ENCODE data around the gene UTF1.
A peak's percentile ranks its signal among the peaks of the same experiment; 100 is the strongest.
"Not testable (repeated sequence)": the region's sequence is repeated elsewhere in the genome, so short reads cannot be mapped to it uniquely, and the experiment has no call there.

UTF1 gene

GRCh38 chr10:133262696-133263095 is 32.7 kb downstream of the UTF1 start:
- no peak for FAIRE-seq
- no peak for DNase-seq (ENCODE audit: low spot score)

DNA sequence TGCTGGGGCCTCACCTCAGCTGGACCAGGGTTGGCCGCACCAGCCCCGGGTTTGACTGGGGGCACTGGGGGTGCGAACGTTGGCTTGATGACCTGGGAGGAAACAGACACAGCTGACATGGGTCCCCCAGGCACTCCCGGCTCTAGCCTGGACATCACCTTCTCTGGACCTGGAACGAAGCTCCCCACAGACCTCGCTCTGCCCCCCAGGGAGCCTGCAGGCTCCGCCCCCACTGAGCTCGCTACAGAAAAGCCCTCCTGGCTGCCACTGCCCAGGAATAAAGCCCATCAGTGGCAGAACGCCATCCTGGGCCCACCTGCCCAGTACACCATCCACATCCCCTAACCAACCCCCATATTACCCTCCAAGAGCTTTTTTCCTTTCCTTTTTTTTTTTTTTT is 33.7 kb downstream of the UTF1 start:
- FAIRE-seq = no peak
- no peak for DNase-seq (ENCODE audit: low spot score)

- FAIRE-seq (no peak), DNase-seq (ENCODE audit: low spot score) (no peak)
Measured at GRCh38 chr10:133264461-133264860, 34.4 kb downstream of the UTF1 start.

DNA sequence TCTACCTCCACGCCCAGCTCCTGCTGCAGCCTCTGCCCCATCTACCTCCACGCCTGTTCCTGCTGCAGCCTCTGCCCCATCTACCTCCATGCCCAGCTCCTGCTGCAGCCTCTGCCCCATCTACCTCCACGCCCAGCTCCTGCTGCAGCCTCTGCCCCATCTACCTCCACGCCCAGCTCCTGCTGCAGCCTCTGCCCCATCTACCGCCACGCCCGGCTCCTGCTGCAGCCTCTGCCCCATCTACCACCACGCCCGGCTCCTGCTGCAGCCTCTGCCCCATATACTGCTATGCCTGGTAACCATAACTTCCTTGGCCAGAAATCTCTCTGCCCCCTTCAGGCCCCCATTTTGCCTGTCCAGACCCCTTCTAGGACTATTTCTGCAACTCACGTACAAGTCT is 35.0 kb downstream of the UTF1 start:
- peak; percentile 13 for FAIRE-seq
- not testable (repeated sequence) for DNase-seq (ENCODE audit: low spot score)

- FAIRE-seq = no peak
Measured at GRCh38 chr10:133266056-133266795, 36.2 kb downstream of the UTF1 start.

DNA sequence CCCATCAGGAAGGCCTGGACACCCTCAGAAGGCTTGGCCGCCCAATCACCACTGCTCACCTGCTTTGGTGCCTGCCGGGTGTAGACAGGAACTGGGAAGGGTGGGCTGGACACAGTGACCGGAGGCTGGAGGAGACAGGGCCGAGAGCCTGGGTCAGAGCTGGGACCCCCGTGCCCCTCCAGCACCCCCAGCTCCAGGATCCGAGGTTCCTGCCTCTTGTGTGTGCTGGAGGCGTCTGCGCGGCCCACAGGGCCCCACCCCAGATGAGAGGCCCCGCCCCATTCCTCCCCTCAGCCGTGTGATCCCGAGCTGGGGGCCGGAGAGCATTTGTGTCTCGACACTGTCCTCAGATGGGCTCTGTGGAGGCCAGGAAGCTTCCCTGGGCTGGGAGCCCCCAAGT is 37.3 kb downstream of the UTF1 start:
- no peak for FAIRE-seq
- no peak for DNase-seq (ENCODE audit: low spot score)

More at GRCh38 chr10:133266056-133266795, 36.2 kb downstream of the UTF1 start:
- no peak for DNase-seq (ENCODE audit: low spot score)

- FAIRE-seq (no peak), DNase-seq (ENCODE audit: low spot score) (no peak)
Measured at GRCh38 chr10:133267829-133268228, 37.8 kb downstream of the UTF1 start.

GRCh38 chr10:133268532-133268931 is 38.5 kb downstream of the UTF1 start:
- FAIRE-seq (no peak), DNase-seq (ENCODE audit: low spot score) (no peak)

- no peak for DNase-seq (ENCODE audit: low spot score)
- FAIRE-seq = no peak
Measured at GRCh38 chr10:133269367-133269766, 39.4 kb downstream of the UTF1 start.

DNA sequence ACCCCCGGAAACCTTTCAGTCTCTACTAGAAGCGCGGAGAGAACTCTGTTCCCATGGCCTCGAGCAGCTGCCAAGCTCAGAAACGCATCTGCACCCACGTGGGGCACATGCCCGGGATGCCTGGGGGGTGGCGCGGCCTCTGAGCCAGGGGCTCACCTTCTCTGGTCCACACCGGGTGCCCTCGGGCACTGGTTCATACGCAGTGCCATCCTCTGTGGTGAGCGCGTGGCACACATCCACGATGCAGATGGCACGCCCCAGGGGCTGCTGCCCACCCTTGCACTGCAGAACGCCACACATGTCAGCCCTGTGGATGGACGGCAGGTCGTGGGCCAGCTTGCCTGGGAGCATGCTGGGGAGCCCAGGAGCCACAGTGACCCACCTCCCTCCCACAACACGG is 40.2 kb downstream of the UTF1 start:
- no peak for DNase-seq (ENCODE audit: low spot score)
- no peak for FAIRE-seq

- DNase-seq (ENCODE audit: low spot score) = no peak
- FAIRE-seq = no peak
Measured at GRCh38 chr10:133270773-133271297, 40.8 kb downstream of the UTF1 start.

- FAIRE-seq (no peak), DNase-seq (ENCODE audit: low spot score) (no peak)
Measured at GRCh38 chr10:133271521-133272300, 41.7 kb downstream of the UTF1 start.

DNA sequence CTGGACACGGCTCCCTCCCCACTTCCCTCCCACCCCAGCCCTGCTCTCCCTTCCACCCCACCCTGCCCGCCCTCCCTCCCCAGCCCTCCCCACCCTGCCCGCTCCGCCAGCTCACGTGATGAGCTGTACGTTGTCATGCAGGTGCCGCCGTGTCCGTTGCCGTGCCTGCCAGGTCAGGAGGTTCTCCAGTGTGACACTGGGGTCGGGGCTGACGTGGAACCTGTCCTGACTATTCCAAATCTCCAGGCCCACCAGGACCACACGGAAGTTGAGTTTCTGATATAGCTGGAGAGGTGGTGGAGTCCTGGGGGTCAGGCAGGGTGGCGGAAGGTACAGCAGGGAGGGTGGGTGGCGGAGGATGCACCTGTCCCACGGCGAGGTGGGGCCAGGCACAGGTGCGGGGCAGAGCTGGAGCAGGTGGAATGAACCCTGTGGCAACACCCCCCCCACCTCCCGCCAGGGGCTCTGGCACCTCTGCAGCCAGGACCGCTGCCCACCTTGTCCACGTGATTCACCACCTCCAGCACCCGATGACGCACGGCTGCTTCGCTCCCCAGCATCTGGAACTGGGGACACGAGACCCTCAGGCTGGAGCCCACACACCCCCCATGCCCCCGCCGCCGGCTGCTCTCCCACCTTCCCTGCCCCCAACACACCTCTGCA is 42.4 kb downstream of the UTF1 start:
- no peak for FAIRE-seq
- no peak for DNase-seq (ENCODE audit: low spot score)

GRCh38 chr10:133272964-133273420 is 43.0 kb downstream of the UTF1 start:
- no peak for DNase-seq (ENCODE audit: low spot score)
- FAIRE-seq = no peak

DNA sequence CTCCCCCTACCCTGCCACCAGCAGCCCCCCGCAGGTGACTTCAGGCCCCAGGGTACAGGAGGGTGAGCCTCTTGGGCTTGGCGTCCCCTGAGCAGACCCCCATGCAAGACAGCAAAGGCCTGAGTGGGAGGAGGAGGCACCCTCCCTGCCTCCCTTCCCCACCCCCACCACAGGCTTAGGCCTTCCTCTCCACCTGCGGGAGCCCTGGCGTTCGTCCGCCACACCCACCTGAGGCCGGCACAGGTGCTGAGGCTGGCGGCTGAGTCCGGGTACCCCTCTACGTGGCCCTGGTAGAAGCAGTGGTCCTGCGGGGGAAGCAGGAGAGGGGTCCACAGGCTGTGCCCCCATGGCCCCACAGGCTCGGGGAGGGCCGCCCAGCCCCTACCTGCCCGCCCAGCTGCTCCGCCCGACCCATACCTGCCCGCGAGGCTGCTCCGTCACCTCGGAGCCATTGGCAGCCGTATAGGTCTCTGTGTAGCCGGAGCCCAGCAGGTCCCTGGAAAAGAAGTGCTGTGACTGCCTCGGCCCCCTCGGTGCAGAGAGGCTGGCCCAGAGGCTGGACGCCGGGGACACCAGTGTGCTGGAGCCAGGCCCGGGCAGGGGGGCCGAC is 43.6 kb downstream of the UTF1 start:
- DNase-seq (ENCODE audit: low spot score) = no peak
- no peak for FAIRE-seq

GRCh38 chr10:133274751-133275683 is 45.0 kb downstream of the UTF1 start:
- DNase-seq (ENCODE audit: low spot score) (no peak), FAIRE-seq (no peak)

DNA sequence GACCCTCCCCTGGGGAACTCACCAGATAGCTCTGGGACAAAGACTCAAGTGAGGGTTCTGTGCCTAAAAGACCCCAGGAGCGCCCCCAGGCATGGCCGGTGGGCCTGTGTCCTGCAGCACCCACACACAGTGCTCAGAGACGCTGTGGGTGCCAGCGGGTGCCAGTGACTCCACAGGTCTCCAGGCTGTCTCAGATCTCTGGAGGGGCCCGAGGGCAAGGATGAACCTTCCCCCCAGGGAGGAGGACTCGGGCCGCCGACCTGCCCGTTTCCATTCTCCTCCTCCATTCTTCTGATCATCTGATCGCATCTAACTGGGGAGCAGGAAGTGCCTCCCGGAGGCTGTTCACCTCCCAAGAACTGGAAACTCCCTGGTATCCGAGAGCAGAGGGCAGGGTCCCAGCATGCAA is 45.7 kb downstream of the UTF1 start:
- no peak for FAIRE-seq
- no peak for DNase-seq (ENCODE audit: low spot score)

DNA sequence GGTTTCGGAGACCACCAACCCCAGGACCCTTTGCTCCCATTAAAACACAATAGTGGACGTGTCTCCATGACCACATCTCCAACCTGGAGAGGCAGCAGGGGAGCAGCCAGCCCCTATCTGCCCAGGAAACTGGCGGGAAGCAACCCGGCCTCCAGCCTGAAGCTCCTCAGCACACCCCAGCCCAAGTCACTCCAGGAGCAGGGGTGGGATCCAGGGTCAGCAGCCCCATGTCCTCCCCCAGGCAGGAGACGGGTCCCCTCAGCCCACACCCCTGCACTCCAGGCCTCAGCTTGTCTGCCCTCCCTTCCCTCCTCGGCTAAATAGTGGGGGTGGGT is 46.0 kb downstream of the UTF1 start:
- FAIRE-seq = no peak

DNA sequence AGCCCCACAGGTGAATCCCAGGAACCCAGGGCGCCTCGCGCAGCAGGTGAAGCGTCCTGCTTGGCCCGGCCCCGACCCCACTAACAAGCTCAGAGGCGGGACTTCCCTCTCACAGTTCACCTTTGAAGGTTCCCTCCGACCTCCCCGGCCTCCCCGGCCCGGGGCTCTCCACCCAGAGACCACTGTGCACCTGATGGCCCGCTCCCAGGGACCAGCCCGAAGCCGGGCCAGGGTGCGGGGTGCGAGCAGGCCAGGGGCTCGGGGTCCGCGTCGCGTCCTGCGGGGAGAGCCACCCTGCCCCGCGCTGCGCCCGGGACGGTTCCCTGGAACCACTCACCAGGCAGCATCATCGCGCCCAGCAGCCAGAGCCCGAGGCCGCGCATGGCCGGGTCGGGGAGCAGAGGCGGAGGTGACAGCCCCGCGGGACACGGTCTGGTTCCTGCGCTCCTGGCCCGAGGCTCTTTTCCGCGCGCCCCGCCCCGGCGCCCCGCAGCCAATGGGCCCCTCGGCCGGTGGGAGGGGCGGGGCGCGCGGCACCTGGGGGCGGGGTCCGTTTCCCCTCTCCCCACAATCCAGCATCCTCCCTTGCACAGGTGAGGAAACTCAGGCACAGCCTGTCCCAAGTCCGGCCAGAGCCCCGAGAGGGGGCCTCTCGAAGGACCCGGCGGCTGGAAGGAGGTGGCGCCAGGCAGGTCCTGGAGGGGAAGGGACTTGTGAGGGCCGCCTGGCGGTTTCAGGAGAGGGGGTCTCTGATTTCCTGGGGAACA is 46.6 kb downstream of the UTF1 start, which contains the start of gene ADAM8:
Gene ADAM8, minus strand, starts transcription at position 434 of the 767 bp plus-strand sequence. Its CDS starts 51 bp downstream, at position 383.
- FAIRE-seq = no peak
- DNase-seq (ENCODE audit: low spot score) = no peak

More for the DNA sequence above, 46.0 kb downstream of the UTF1 start:
- DNase-seq (ENCODE audit: low spot score) = no peak

All from urothelium cell line (cell line).